ENCODE results near the gene UMAD1.

- TF ChIP-seq CTCF (IDR thresholded peaks at IDR 0.05) (peak; percentile 30 to 83 (median 54)), POLR2A (IDR thresholded peaks at IDR 0.05) (no peak)
Observed at GRCh38 chr7:7681191-7681935, 40.8 kb downstream of the UMAD1 start.

Measured in thyroid gland (tissue), 4 donors.